ENCODE results near the gene CCDC88C.

- no peak for TF ChIP-seq POLR2A (IDR thresholded peaks at IDR 0.05)
- TF ChIP-seq, protein P1, sequence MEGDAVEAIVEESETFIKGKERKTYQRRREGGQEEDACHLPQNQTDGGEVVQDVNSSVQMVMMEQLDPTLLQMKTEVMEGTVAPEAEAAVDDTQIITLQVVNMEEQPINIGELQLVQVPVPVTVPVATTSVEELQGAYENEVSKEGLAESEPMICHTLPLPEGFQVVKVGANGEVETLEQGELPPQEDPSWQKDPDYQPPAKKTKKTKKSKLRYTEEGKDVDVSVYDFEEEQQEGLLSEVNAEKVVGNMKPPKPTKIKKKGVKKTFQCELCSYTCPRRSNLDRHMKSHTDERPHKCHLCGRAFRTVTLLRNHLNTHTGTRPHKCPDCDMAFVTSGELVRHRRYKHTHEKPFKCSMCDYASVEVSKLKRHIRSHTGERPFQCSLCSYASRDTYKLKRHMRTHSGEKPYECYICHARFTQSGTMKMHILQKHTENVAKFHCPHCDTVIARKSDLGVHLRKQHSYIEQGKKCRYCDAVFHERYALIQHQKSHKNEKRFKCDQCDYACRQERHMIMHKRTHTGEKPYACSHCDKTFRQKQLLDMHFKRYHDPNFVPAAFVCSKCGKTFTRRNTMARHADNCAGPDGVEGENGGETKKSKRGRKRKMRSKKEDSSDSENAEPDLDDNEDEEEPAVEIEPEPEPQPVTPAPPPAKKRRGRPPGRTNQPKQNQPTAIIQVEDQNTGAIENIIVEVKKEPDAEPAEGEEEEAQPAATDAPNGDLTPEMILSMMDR (IDR thresholded peaks at IDR 0.05), result no peak
Observed at GRCh38 chr14:91383439-91383838, 34.2 kb downstream of the CCDC88C start.
